NCI-H187 treated with DMSO at 0.1 percent for 48 hours (cell line): ENCODE data around the gene ABCB4.
"Not testable (repeated sequence)": the region's sequence is repeated elsewhere in the genome, so short reads cannot be mapped to it uniquely, and the experiment has no call there.

Experiments
- DNase-seq: peaks from one replicate; lab custom pipeline; 2025; lab: John Stamatoyannopoulos, UW

ABCB4 gene

DNA sequence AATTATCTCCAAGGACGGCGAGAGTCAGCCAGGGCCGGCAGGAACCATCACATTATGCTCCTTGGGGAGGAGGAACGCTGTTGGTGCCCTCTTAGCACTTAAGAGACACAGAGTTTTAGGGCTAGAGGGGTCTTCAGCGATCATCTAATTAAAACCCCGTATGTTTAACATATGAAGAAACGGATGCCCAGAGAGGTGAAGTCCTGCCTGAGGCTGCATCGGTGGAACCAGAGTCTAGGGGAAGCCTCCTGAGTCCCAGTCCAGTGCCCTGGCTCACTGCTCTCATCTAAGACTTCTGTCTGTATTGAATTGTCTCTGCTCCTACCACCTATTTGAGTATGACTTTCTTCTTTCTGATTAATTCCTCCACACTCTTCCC, 688 bp upstream of the ABCB4 start:
- no peak for DNase-seq

DNA sequence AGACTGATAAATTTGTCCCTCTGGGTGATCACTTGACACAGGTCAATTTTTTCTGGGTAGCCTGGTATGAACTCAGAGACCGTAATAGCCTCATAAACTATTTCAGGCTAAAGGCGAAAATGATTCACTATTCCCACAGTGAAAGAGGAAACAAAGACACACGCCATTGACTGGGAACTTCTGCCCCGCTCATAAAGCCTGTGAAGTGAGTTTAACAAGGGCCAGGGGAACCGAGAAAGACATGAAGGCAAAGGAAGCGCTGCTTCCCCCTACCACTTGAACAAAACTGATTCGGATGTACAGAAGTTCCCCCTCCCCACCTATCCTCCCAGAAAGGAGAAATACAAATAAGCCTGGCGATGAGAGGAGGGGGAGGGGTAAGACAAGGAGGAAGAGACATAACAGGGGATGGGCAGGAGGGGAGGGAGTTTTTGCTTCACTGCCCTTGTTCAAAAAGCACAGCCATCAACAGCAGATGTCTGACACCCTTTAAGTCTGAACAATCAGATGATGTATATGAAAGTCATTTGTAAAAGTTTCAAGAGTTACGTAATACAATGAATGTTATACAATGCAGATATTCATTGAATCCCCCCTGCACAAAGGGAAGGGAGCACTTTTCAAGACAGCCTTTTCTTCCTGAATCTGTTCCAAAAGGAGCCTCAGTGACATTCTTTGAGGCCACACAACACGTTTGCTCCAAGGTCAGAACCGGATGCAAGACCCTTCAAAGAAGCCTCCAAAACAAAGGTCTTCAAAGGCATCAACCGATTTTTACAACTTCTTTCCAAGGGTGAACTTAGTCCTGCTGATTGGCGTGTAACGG, 734 bp downstream of the ABCB4 start:
- no peak for DNase-seq

DNA sequence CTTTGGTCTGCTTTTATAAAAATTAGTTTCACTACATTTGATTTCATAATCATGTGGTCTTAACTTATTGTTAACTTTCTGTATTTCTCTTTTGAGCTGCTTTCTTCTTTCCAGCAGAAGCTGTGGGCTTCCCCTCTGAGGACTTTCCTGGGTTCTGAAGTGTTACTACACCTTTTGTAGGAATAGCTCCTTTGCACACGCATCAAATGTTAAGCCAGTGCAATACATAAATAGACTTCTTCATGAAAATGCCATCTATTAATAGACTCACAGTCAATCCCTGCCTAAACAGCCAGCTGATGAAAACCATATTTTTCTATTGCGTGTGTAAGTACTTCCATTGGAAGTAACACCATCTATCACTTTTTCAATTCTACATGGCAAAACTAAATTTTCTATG, 1.5 kb downstream of the ABCB4 start:
- DNase-seq = no peak

DNA sequence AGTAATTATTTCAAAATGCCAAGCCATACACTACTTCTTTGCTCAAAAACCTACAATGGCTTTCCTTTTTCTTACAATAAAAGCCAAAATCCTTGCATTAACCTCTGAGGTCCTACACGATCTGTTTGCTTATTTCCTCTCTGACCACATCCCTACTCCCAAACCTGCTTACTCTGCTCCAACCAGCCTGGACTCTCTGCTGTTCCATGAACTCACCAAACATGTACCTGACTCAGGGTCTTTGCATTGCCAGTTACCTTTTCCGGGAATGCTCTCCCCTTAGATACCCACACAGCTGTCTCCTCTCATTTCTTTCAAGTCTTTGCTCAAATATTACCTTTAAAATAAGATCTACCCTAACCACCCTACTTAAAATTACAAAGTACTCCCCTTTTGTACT, 2.3 kb downstream of the ABCB4 start:
- DNase-seq = no peak

DNA sequence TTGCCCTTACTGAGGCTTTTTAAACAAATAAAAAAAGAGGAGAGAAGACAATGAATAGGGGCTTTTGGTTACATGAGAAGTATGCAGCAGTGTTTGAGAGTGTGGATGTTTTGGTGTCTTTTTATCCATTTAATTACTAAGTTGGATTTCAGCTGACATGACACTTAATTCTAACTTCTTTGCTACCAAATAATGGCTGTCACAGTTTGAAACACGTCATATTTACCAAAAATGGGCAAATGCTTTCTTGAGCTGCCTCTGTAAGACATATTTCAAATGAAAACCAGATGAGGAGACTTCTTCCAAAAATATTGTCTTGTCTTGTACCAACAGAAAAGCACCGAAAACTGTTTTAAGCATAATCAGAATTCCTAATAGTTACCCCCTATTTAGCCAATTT, 4.0 kb downstream of the ABCB4 start:
- DNase-seq = no peak

DNA sequence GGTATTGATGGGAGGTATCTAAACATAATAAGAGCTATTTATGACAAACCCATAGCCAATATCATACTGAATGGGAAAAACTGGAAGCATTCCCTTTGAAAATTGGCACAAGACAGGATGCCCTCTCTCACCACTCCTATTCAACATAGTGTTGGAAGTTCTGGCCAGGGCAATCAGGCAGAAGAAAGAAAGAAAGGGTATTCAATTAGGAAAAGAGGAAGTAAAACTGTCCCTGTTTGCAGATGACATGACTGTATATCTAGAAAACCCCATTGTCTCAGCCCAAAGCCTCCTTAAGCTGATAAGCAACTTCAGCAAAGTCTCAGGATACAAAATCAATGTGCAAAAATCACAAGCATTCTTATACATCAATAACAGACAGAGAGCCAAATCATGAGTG, 6.3 kb downstream of the ABCB4 start:
- DNase-seq = not testable (repeated sequence)

DNA sequence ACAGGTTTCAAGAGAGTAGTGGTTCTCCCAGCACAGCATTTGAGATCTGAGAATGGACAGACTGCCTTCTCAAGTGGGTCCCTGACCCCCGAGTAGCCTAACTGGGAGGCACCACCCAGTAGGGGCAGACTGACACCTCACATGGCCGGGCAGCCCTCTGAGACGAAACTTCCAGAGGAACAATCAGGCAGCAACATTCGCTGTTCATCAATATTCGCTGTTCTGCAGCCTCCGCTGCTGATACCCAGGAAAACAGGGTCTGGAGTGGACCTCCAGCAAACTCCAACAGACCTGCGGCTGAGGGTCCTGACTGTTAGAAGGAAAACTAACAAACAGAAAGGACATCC, 10.0 kb downstream of the ABCB4 start:
- DNase-seq = not testable (repeated sequence)

DNA sequence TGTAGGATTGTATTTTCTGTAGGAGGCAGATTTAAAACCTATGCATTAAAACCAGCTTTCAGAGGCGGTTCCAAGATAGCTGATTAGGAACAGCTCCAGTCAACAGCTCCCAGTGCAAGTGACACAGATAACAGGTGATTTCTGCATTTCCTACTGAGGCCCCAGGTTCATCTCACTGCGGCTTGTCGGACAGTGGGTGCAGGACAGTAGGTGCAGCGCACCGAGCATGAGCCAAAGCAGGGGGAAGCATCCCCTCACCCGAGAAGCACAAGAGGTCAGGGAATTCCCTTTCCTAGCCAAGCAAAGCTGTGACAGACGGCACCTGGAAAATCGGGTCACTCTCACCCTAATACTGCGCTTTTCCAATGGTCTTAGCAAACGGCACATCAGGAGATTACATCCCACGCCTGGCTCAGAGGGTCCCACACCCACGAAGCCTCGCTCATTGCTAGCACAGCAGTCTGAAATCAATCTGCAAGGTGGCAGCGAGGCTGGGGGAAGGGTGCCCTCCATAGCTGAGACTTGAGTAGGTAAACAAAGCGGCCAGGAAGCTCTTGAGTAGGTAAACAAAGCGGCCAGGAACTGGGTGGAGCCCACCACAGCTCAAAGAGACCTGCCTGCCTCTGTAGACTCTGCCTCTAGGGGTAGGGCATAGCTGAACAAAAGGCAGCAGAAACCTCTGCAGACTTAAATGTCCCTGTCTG, 10.5 kb downstream of the ABCB4 start:
- DNase-seq = peak; percentile 49

DNA sequence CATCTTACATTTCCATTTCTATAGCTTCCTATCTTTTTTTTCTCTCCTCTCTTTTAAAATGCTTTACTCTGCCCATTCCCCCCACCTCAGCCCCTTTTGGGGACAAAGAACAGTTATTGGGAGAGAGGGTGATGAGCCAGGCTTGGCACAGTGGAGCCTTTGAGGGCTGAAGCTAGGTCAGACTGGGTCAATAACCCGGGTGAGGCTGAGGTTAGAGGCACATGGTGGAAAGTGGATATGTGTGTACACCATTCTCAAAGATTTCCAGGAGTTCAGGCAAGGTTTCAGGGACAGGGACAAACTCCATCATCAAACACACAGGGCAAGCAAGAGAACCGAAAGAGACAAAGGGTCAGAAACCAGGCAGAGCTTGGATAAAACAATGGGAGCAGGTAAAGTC, 11.5 kb downstream of the ABCB4 start:
- DNase-seq = no peak

DNA sequence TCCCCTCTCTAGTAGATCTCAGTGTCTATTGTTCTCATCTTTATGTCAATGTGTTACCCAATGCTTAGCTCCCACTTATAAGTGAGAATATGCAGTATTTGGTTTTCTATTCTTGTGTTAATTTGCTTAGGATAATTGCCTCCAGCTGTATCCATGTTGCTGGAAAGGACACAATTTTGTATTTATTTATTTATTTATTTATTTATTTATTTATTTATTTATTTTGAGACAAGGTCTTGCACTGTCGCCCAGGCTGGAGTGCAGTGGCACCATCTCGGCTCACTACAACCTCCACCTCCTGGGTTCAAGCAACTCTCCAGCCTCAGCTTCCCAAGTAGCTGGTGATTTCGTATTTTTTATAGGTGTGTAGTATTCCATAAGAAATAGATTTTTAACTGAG, 15.0 kb downstream of the ABCB4 start:
- DNase-seq = not testable (repeated sequence)

DNA sequence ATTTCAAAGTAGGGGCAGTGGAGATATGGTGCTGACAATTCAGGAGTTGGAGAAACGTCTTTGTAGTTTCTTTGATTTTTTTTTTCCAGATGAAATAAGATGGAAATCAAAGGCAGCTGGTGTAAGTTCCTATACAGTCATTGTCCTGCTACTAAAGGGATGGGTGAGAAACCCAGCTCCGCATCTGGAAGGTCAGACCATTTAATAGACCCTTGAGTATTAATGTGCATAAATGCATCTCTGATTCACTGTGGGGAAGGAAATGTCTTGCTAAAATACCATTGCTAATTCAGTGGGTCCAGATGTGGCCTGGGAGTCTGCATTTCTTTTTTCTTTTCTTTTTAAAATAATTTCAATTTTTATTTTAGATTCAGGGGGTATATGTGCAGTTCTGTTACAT, 15.5 kb downstream of the ABCB4 start:
- no peak for DNase-seq

DNA sequence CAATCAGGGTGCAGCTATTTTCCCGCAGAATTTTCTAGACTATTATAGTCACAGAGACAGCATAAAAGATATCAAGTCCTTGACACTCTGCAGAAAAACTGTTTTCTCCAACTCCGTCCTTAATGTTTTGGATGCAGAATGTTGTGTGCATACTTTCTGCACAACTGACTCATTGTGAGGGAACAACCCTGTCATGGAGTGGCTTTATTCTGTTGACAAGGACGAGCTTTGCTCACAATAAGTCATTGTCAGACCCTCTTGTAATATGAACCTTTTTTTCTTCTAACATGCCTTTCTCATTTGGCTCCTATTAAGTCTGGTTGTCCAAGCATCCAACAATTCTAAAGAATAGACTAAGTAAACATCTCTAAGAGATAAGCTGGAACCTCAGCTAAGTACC, 17.3 kb downstream of the ABCB4 start:
- no peak for DNase-seq

DNA sequence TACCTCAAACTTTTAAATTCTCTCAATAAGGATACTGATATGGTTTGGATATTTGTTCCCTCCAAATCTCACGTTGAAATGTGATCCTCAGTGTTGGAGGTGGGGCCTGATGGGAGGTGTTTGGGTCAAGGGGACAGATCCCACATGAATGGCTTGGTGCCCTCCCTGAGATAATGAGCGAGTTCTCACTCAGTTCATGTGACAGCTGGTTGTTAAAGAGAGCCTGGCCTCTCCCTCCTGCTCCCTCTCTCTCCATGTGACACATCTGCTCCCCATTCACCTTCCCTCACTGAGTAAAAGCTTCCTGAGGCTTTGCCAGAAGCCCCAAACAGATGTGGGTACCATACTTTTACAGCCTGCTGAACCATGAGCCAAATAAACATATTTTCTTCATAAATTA, 19.2 kb downstream of the ABCB4 start:
- DNase-seq = no peak

DNA sequence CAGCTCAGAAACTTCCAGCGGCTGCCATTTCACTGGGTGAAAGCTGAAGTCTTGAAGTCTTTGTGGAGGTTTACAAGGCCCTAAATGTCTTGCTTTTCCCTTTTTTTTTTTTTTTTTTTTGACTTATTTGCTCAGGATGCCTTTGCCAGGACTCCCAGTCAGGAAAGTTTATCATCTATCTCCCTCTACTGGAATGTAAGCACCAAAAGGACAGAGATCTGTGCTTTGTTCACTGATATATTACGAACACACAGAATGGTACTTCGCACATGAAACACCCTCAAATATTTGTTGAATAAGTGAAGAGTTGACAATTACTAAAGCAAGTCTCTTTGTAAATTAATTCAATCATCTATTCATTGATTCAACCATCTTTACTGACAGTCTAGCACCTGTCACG, 23.2 kb downstream of the ABCB4 start:
- DNase-seq = no peak

DNA sequence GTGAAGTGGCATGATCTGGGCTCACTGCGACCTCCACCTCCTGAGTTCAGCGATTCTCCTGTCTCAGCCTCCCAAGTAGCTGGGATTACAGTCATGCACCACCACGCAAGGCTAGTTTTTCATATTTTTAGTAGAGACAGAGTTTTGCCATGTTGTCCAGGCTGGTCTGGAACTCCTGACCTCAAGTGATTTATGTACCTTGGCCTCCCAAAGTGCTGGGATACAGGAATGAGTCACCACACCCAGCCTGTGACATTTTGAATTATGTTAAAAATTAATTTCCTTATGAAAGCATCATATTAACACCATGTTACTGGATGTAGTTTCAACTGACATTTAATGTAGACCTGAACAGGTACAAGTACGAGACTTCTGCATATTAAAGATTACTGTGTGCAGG, 24.3 kb downstream of the ABCB4 start:
- DNase-seq = no peak

DNA sequence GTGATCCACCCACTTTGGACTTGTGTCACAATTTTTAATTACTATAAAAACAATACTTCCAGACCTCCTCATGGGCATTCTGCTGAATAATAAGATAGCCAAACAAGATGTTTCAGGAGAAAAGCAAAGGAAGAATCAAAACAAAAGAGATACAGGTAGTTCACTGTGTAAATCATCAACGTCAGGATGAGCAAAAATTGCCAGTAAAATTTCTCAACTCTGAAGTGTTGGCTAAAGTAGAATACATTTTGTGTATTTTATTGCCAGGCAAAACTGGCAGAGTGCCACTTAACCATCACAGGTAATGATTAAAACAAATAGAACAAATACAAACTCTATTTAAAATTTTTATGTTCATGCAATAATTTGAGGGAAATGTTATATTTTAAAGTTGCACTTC, 24.8 kb downstream of the ABCB4 start:
- DNase-seq = no peak

DNA sequence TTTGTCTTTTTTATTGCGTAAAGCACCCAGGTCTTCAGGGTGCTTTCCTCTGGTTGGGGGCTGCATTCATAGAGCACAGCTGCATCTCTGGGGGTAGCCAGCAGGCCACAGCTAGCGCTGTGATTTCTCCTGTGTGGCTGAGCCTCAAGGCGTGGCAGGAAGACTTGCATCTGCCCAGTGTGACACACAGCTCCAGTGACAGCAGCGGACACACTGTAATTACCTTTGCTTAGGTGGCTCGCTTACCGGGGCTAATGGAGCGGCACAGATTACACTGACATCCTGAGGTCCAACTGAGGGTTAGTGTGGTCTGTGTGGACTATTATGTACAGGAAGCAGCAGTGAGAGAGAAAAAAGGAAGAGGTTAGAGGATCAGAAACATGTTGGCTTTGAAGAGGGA, 27.1 kb downstream of the ABCB4 start:
- no peak for DNase-seq

DNA sequence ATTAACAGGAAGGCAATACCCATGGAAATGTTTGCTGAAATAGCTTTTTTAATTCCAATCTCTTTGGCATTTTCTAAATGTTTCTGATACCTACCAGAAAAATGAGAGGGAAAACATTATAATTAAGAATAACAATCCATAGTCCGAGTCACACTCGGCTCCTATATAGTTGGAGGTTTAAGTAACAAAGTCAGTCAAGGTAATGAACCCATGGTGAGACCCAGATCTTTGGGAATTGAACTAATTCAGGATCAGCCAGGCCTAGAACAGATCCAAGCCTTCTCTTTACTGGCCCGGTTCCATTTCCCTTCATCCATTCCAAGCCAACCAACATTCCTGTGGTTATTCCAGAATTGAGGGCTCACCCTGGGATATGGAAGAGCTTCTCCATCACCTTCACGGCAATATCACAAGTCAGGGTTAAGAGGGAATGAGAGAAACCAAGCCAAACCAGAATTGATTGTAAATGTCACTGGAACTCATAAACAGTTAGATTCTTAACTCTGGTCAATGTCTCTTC, 28.3 kb downstream of the ABCB4 start:
- no peak for DNase-seq

DNA sequence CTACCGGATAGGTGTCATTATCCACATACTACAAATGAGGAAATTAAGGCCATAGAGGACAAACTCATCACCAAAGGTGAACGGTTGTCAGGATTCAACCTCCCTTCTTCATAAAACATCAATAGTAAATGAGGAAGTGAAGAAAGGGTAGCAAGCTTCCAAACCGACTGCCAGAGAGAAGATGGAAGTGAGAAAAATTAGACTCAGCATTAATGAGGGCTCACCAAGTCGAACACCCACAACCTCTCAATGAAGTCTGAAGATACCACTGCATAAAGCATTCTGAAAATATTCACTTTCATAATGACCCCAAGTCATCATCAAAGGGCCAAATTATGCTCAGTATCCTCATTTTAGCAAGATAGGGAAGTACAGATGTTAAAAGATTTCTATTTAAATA, 29.6 kb downstream of the ABCB4 start:
- DNase-seq = no peak

DNA sequence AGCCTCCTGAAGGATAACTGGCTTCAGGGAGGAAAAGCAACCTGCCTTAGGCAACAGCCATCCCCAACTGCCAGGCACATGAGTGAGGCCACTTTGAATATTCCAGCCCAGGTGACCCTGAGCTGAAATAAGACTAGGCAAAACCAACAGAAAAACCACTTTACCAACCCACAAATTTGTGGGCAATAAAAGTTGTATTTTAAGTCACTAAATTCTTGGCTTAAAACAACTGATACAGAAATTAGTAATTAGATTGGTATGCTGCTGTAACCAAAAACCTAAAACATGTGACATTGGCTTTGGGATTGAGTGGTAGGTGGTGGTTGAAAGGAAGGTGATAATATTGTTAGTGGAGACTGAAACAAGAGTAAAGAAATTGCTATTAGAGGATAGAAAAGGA, 39.9 kb downstream of the ABCB4 start:
- DNase-seq = no peak

DNA sequence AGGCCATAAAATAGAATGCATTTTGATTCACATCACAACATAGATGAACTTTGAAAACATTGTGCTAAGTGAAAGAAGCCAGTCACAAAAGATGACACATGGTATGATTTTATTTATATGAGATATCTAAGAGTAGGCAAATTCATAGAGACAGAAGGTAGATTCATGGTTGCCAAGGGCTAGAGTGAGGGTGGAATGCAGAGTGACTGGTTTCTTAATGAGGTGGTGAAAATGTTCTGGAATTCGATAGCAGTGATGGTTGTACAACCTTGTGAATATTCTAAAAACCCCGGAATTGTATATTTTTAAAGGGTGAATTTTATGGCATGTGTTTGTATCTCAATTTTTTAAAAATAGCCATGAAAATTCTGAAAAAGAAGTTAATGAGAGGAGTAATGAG, 42.9 kb downstream of the ABCB4 start:
- no peak for DNase-seq

DNA sequence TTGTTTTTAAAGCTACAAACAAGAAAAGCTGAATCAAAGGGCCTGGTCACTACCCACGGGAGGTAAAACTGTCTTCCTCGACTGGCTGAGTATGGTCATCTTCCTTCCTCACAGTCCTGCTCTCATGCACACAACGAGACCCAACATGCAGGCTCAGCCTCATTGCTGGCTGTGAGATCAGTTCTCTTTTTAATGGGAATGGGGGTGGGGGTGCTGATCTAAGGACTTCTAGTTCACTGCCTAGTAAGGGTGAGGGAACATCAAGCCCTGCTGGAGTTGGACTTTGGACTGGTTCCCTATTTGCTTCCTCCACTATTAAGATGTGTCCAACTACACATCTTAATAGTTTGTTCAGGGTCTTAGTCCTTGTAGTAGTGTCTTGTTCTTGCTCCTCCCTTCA, 48.2 kb downstream of the ABCB4 start:
- DNase-seq = no peak

DNA sequence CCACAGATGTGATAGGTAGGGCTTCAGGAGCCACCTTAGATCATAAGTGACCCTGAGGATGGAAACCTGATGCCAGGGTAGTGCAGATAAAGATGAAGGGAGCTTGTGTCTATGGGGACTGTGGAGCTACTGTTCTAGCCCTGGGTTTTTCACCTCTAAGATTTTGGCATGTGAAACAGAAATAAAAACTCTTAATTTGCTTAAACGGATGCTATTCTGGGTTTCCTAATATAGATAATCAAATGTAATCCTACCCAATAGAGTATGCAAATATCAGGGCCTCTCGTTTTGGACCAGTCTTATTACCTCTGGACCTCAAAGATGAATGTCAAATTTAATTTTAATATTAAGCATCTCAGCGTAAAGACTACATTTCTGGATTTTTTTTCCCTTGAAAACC, 49.3 kb downstream of the ABCB4 start:
- DNase-seq = no peak

DNA sequence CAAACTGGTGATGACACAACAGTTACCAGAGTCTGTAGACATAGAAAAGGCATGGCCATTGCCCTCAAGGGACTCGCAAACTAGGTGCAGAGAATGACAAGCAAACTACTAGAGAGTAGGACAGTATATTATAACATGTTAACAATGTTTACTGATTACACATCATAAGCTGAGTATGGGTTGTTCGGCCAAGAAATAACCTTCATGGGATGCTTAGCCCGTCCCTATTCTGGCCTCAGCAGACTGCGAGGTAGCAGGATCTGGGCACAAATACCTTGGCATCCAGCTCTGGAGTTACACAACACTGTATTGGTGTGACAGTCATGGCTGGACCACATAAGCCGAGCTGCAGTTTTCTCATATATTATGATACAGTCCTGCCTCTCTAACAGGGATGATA, 51.4 kb downstream of the ABCB4 start:
- DNase-seq = no peak
